Subcutaneous abdominal adipose tissue (tissue), 5 donors: ENCODE data around the gene HMOX1.

ENCODE experiments used
- H3K27ac ChIP-seq: one replicate; pipeline ENCODE4 v1.7.0; 2013; ENCODE audit warnings: low read depth, mild to moderate bottlenecking, inconsistent platforms, low read length, moderate library complexity
- H3K27me3 ChIP-seq, 5 donors: one replicate each; pipeline ENCODE4 v1.7.0; 2013; ENCODE audit warnings: low read length in 5 of 5, inconsistent platforms in 1 of 5; ENCODE audit not compliant: control insufficient read depth in 5 of 5, insufficient read depth in 4 of 5
- H3K36me3 ChIP-seq, 5 donors: one replicate each; pipeline ENCODE4 v1.7.0; 2013; ENCODE audit warnings: low read length in 5 of 5; ENCODE audit not compliant: control insufficient read depth in 5 of 5, insufficient read depth in 5 of 5
- H3K4me1 ChIP-seq, 5 donors: one replicate each; pipeline ENCODE4 v1.7.0; 2013; ENCODE audit warnings: low read length in 5 of 5, mild to moderate bottlenecking in 3 of 5, moderate library complexity in 1 of 5; ENCODE audit not compliant: control insufficient read depth in 5 of 5, insufficient read depth in 5 of 5
- H3K4me3 ChIP-seq, 5 donors: one replicate each; pipeline ENCODE4 v1.7.0; 2013; ENCODE audit warnings: low read length in 5 of 5, low read depth in 1 of 5
- H3K9ac ChIP-seq, 5 donors: one replicate each; pipeline ENCODE4 v1.7.0; 2013; ENCODE audit warnings: low read length in 5 of 5, mild to moderate bottlenecking in 4 of 5, moderate library complexity in 3 of 5
- H3K9me3 ChIP-seq, 5 donors: one replicate each; pipeline ENCODE4 v1.7.0; 2013; ENCODE audit warnings: low read length in 5 of 5; ENCODE audit not compliant: control insufficient read depth in 5 of 5
- donor health status: healthy.
- donor health status: healthy.
- donor health status: healthy.
- donor health status: healthy.
- donor health status: healthy.

The HMOX1 gene

GRCh38 chr22:35378621-35379020 lies 2.3 kb upstream of the HMOX1 start:
- no peak overlapping the region for H3K9ac ChIP-seq
- peak overlapping the region; percentile 99 for H3K27ac ChIP-seq
- H3K4me1 ChIP-seq = peaks cover 14 to 83% (median 75%) of the 10 kb centered on the region in 5 donors

GRCh38 chr22:35379146-35379993 lies 1.5 kb upstream of the HMOX1 start:
- peaks cover 0 to 2% (median 0%) of the 10 kb centered on the region in 5 donors for H3K9me3 ChIP-seq
- no peak overlapping the region for H3K4me3 ChIP-seq
- H3K9ac ChIP-seq = peak overlapping the region in 2 of 5 donors; percentile 30 to 39
- peak overlapping the region; percentile 99 for H3K27ac ChIP-seq
- peaks cover 0 to 3% (median 0%) of the 10 kb centered on the region in 5 donors for H3K27me3 ChIP-seq
- peaks cover 14 to 91% (median 82%) of the 10 kb centered on the region in 5 donors for H3K4me1 ChIP-seq
- H3K36me3 ChIP-seq = peaks cover 4 to 15% (median 12%) of the 10 kb centered on the region in 5 donors

More at GRCh38 chr22:35378621-35379020, 2.3 kb upstream of the HMOX1 start:
- peaks cover 0 to 2% (median 0%) of the 10 kb centered on the region in 5 donors for H3K9me3 ChIP-seq
- peaks cover 0 to 3% (median 0%) of the 10 kb centered on the region in 5 donors for H3K27me3 ChIP-seq
- H3K4me3 ChIP-seq = no peak overlapping the region
- H3K36me3 ChIP-seq = peaks cover 3 to 9% (median 7%) of the 10 kb centered on the region in 5 donors

- H3K36me3 ChIP-seq = peaks cover 4 to 21% (median 18%) of the 10 kb centered on the region in 5 donors
- peaks cover 0 to 2% (median 0%) of the 10 kb centered on the region in 5 donors for H3K9me3 ChIP-seq
- peak overlapping the region; percentile 99 for H3K27ac ChIP-seq
- peaks cover 14 to 94% (median 88%) of the 10 kb centered on the region in 5 donors for H3K4me1 ChIP-seq
- H3K4me3 ChIP-seq = peak overlapping the region in 1 of 5 donors; percentile 48
- H3K27me3 ChIP-seq = peaks cover 0 to 3% (median 0%) of the 10 kb centered on the region in 5 donors
- peak overlapping the region in 4 of 5 donors; percentile 1 to 97 (median 78) for H3K9ac ChIP-seq
Measured at GRCh38 chr22:35380013-35380412, 883 bp upstream of the HMOX1 start.

- Histone ChIP-seq H3K9ac (peak overlapping the region; percentile 56 to 97 (median 87)), H3K4me3 (peak overlapping the region; percentile 73 to 93 (median 82)), H3K27me3 (peaks cover 0 to 3% (median 0%) of the 10 kb centered on the region in 5 donors), H3K9me3 (peaks cover 0 to 2% (median 0%) of the 10 kb centered on the region in 5 donors), H3K4me1 (peaks cover 14 to 89% (median 81%) of the 10 kb centered on the region in 5 donors), H3K27ac (peak overlapping the region; percentile 99), H3K36me3 (peaks cover 4 to 27% (median 25%) of the 10 kb centered on the region in 5 donors)
Measured at GRCh38 chr22:35381424-35382009, 621 bp downstream of the HMOX1 start.

DNA sequence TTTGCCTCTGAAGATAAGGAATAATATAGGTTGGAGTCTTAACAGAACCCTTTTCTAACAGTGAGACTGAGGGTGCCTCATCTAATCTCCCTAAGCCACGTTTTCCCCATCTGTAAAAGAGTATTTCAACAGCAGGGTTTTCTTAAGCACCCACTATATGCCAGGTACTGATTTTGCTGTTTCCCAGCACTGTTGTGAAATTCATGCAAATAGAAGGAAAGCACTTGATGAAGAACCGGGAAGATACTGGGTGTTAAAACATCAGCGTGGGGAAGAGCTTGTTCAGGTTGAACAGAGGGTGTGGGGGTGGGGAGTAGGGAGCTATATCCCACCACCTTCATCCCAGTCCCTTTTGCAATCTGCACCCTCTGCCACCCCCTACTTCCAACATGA lies 2.8 kb downstream of the HMOX1 start:
- Histone ChIP-seq H3K27ac (peak overlapping the region; percentile 27), H3K4me1 (peaks cover 9 to 77% (median 66%) of the 10 kb centered on the region in 5 donors), H3K36me3 (peaks cover 4 to 43% (median 37%) of the 10 kb centered on the region in 5 donors), H3K27me3 (no peaks in the 10 kb centered on the region), H3K9me3 (no peaks in the 10 kb centered on the region), H3K4me3 (peak overlapping the region; percentile 4 to 58 (median 38)), H3K9ac (peak overlapping the region in 4 of 5 donors; percentile 4 to 87 (median 10))

GRCh38 chr22:35384527-35384926 lies 3.6 kb downstream of the HMOX1 start:
- peak overlapping the region in 3 of 5 donors; percentile 9 to 48 (median 38) for H3K9ac ChIP-seq

DNA sequence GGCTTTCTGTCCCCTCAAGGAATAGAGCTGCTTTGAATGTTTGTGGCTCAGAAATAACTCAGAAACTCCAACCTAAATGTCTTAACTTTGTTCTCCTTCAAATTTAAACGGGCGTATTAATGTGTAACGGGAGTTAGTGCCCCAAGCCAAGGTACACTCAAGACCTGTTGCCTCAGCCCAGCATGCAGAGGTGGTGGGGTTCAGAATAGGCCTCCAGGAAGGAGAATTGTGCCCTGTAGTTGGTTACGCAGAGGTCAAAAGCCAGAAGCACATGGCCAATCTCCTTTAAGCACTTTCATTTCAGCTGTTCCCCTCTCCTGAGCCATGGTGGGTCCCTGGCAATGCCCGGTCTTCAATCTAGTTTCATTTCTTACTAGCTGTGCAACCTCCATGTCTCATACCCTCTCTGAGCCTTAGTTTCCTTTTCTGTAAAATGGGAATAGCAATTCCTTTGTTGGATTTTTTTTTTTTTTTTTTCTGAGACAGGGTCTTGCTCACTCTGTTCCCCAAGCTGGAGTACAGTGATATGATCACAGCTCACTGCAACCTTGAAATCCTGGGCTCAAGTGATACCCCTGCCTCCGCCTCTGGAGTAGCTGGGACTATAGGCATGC lies 4.2 kb downstream of the HMOX1 start:
- Histone ChIP-seq H3K27me3 (no peaks in the 10 kb centered on the region), H3K9me3 (no peaks in the 10 kb centered on the region), H3K4me1 (peaks cover 9 to 64% (median 57%) of the 10 kb centered on the region in 5 donors), H3K27ac (no peak overlapping the region), H3K36me3 (peaks cover 4 to 54% (median 44%) of the 10 kb centered on the region in 5 donors), H3K4me3 (peak overlapping the region in 3 of 5 donors; percentile 32 to 51 (median 40)), H3K9ac (peak overlapping the region in 3 of 5 donors; percentile 9 to 48 (median 38))

More at GRCh38 chr22:35384527-35384926, 3.6 kb downstream of the HMOX1 start:
- Histone ChIP-seq H3K4me3 (peak overlapping the region in 2 of 5 donors; percentile 32 to 51), H3K27ac (no peak overlapping the region), H3K27me3 (no peaks in the 10 kb centered on the region), H3K36me3 (peaks cover 4 to 48% (median 38%) of the 10 kb centered on the region in 5 donors), H3K4me1 (peaks cover 9 to 69% (median 59%) of the 10 kb centered on the region in 5 donors), H3K9me3 (no peaks in the 10 kb centered on the region)

DNA sequence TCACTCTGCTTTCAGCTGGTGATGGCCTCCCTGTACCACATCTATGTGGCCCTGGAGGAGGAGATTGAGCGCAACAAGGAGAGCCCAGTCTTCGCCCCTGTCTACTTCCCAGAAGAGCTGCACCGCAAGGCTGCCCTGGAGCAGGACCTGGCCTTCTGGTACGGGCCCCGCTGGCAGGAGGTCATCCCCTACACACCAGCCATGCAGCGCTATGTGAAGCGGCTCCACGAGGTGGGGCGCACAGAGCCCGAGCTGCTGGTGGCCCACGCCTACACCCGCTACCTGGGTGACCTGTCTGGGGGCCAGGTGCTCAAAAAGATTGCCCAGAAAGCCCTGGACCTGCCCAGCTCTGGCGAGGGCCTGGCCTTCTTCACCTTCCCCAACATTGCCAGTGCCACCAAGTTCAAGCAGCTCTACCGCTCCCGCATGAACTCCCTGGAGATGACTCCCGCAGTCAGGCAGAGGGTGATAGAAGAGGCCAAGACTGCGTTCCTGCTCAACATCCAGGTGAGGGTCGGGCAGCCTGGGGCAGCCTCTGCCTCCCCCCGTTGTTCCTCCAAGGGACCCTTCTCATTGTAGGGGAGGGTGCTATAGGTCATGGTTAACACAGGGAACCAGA lies 5.9 kb downstream of the HMOX1 start:
- no peaks in the 10 kb centered on the region for H3K9me3 ChIP-seq
- H3K9ac ChIP-seq = no peak overlapping the region
- H3K4me1 ChIP-seq = peaks cover 8 to 49% (median 40%) of the 10 kb centered on the region in 5 donors
- no peak overlapping the region for H3K27ac ChIP-seq
- H3K27me3 ChIP-seq = no peaks in the 10 kb centered on the region
- H3K4me3 ChIP-seq = no peak overlapping the region
- peaks cover 4 to 64% (median 51%) of the 10 kb centered on the region in 5 donors for H3K36me3 ChIP-seq

DNA sequence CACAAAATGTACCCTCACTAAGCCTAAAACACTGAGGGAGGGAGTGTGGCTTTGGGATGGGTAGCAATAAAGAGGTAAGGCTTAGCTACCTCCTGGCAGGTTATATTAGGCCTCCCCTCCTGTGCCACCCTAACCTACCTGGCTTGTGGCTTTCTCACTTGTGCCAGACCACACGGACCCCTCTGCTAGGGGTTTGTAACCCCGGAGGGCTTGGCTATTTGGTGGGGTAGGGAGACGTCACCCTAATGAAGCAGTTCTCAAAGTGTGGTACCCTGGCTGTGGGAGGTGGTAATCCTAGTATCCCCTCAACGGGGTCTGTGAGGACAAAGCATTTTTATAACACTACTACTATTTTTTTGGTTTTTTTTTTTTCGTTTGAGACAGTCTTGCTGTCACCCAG lies 10.0 kb downstream of the HMOX1 start:
- Histone ChIP-seq H3K9ac (no peak overlapping the region), H3K9me3 (no peaks in the 10 kb centered on the region), H3K27me3 (no peaks in the 10 kb centered on the region), H3K4me1 (peaks cover 0 to 15% (median 9%) of the 10 kb centered on the region in 5 donors), H3K4me3 (no peak overlapping the region), H3K27ac (no peak overlapping the region), H3K36me3 (peaks cover 0 to 63% (median 47%) of the 10 kb centered on the region in 5 donors)
